ENCODE measurements around the gene FAM72C.
"Not testable (repeated sequence)": the region's sequence is repeated elsewhere in the genome, so short reads cannot be mapped to it uniquely, and the experiment has no call there.

FAM72C gene

GRCh38 chr1:144001077-144001476, 29.3 kb upstream of the FAM72C start:
- H3K4me3 ChIP-seq (ENCODE audit: low read length); H3K27ac ChIP-seq (ENCODE audit: low read length): not testable (repeated sequence)

GRCh38 chr1:143996020-143996419, 24.2 kb upstream of the FAM72C start:
- not testable (repeated sequence) for H3K4me3 ChIP-seq (ENCODE audit: low read length); H3K27ac ChIP-seq (ENCODE audit: low read length); H3K36me3 ChIP-seq (ENCODE audit: insufficient read depth, low read depth, low read length); H3K9me3 ChIP-seq (ENCODE audit: insufficient read depth, low read depth, low read length); H3K4me1 ChIP-seq (ENCODE audit: insufficient read depth, low read length); H3K9ac ChIP-seq (ENCODE audit: low read depth, low read length); H3K27me3 ChIP-seq (ENCODE audit: insufficient read depth, low read length)

More at GRCh38 chr1:144001077-144001476, 29.3 kb upstream of the FAM72C start:
- H3K27me3 ChIP-seq (ENCODE audit: insufficient read depth, low read length); H3K36me3 ChIP-seq (ENCODE audit: insufficient read depth, low read depth, low read length); H3K9ac ChIP-seq (ENCODE audit: low read depth, low read length); H3K9me3 ChIP-seq (ENCODE audit: insufficient read depth, low read depth, low read length); H3K4me1 ChIP-seq (ENCODE audit: insufficient read depth, low read length): not testable (repeated sequence)

GRCh38 chr1:143993301-143993907, 21.6 kb upstream of the FAM72C start:
- not testable (repeated sequence) for H3K4me3 ChIP-seq (ENCODE audit: low read length); H3K27ac ChIP-seq (ENCODE audit: low read length); H3K36me3 ChIP-seq (ENCODE audit: insufficient read depth, low read depth, low read length); H3K9me3 ChIP-seq (ENCODE audit: insufficient read depth, low read depth, low read length); H3K9ac ChIP-seq (ENCODE audit: low read depth, low read length); H3K27me3 ChIP-seq (ENCODE audit: insufficient read depth, low read length); H3K4me1 ChIP-seq (ENCODE audit: insufficient read depth, low read length)

GRCh38 chr1:143990699-143991098, 18.9 kb upstream of the FAM72C start:
- not testable (repeated sequence) for H3K4me1 ChIP-seq (ENCODE audit: insufficient read depth, low read length); H3K4me3 ChIP-seq (ENCODE audit: low read length); H3K9ac ChIP-seq (ENCODE audit: low read depth, low read length); H3K27me3 ChIP-seq (ENCODE audit: insufficient read depth, low read length); H3K9me3 ChIP-seq (ENCODE audit: insufficient read depth, low read depth, low read length); H3K36me3 ChIP-seq (ENCODE audit: insufficient read depth, low read depth, low read length); H3K27ac ChIP-seq (ENCODE audit: low read length)

DNA sequence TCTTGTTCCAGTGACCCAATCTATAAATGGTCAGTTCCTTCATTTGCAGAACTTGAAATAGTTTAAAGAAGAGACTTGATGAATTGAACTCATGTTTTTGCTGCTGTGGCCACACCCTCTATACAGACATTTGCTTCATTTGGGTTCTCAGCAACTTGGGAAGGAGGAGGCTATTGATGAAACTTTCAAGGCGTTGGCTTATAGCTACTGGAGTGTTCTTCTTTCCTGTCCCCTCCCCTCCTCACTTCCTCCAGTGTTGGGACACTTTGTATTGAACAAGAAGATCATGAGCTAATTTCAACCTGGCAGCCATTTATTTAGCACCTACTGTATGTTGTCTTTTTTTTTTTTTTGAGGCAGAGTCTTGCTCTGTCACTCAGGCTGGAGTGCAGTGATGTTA, 17.9 kb upstream of the FAM72C start:
- not testable (repeated sequence) for H3K4me3 ChIP-seq (ENCODE audit: low read length); H3K9me3 ChIP-seq (ENCODE audit: insufficient read depth, low read depth, low read length); H3K36me3 ChIP-seq (ENCODE audit: insufficient read depth, low read depth, low read length); H3K27ac ChIP-seq (ENCODE audit: low read length); H3K27me3 ChIP-seq (ENCODE audit: insufficient read depth, low read length); H3K9ac ChIP-seq (ENCODE audit: low read depth, low read length); H3K4me1 ChIP-seq (ENCODE audit: insufficient read depth, low read length)

DNA sequence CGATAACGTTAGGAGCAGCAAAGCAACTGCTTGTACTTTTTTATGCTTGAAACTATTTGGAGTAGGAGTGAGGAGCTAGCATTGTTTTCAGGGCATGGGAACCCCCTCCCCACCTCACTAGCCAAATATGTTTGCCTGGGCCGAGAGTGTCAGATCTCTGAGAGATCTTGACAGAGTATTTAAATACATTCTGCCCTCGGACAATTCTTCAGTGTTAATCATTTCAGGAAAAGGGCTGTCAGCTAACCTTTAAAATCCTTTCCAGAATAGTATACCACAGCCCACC, 17.6 kb upstream of the FAM72C start:
- not testable (repeated sequence) for H3K4me1 ChIP-seq (ENCODE audit: insufficient read depth, low read length); H3K27me3 ChIP-seq (ENCODE audit: insufficient read depth, low read length); H3K36me3 ChIP-seq (ENCODE audit: insufficient read depth, low read depth, low read length); H3K27ac ChIP-seq (ENCODE audit: low read length); H3K9me3 ChIP-seq (ENCODE audit: insufficient read depth, low read depth, low read length); H3K9ac ChIP-seq (ENCODE audit: low read depth, low read length); H3K4me3 ChIP-seq (ENCODE audit: low read length)

DNA sequence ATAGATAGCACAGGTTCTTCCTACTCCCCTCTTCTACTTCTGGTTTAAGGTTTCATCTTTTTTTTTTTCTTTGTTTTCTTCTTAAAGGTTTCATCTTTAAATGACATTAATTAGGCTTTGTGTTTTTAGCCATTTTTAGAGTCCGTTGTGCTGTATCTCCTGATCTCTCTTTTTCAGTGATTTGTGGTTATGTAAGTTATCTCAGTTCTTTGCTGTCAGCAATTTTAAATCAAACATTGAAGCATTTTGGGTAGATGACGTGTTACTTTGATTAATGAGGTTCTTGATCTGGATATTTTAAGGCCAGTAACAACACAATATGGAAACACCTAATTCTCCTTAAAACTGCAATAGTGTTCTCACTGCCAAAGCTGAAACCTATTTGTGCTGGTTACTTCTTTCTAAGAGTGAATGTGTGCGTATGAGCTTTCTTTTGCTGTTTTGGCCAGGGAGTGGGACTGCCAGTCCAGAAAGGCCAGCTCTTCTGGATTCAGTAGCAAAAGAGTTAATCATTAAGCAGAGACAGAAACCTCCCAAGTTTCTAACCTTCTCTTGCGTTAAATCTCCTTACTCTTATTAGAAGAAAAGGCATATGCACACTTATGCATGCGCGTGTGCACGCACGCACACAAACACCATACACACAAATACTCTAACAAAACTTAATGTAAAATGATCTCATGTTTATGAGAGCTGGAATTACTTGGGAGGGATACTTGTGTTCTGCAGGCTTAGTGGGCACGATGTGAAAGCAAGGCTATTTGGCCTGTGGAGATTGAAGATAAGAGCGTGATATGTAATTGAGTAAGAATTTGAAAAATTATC, 17.0 kb upstream of the FAM72C start:
- H3K4me1 ChIP-seq (ENCODE audit: insufficient read depth, low read length); H3K27ac ChIP-seq (ENCODE audit: low read length); H3K9ac ChIP-seq (ENCODE audit: low read depth, low read length); H3K9me3 ChIP-seq (ENCODE audit: insufficient read depth, low read depth, low read length); H3K27me3 ChIP-seq (ENCODE audit: insufficient read depth, low read length); H3K4me3 ChIP-seq (ENCODE audit: low read length); H3K36me3 ChIP-seq (ENCODE audit: insufficient read depth, low read depth, low read length): not testable (repeated sequence)

DNA sequence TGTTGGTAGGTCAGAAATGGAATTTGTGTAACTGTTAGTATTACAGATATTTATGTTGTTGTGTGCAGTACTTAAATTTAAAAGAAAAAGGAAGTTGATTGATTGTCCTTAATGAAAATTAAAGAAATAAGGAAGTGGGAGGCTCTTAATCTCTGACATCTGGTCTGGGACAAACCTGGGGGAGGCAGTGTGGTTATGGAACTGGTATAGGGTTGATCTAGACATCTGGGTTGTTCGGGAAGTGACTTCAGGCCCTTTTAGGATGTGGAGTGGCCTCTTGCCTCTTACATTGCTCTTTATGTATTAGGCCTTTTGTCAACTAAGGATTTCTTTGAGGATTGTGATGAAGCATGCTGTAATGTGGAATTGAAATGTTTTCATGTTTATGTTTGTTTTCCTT, 16.1 kb upstream of the FAM72C start:
- not testable (repeated sequence) for H3K27me3 ChIP-seq (ENCODE audit: insufficient read depth, low read length); H3K4me1 ChIP-seq (ENCODE audit: insufficient read depth, low read length); H3K27ac ChIP-seq (ENCODE audit: low read length); H3K4me3 ChIP-seq (ENCODE audit: low read length); H3K36me3 ChIP-seq (ENCODE audit: insufficient read depth, low read depth, low read length); H3K9ac ChIP-seq (ENCODE audit: low read depth, low read length); H3K9me3 ChIP-seq (ENCODE audit: insufficient read depth, low read depth, low read length)

DNA sequence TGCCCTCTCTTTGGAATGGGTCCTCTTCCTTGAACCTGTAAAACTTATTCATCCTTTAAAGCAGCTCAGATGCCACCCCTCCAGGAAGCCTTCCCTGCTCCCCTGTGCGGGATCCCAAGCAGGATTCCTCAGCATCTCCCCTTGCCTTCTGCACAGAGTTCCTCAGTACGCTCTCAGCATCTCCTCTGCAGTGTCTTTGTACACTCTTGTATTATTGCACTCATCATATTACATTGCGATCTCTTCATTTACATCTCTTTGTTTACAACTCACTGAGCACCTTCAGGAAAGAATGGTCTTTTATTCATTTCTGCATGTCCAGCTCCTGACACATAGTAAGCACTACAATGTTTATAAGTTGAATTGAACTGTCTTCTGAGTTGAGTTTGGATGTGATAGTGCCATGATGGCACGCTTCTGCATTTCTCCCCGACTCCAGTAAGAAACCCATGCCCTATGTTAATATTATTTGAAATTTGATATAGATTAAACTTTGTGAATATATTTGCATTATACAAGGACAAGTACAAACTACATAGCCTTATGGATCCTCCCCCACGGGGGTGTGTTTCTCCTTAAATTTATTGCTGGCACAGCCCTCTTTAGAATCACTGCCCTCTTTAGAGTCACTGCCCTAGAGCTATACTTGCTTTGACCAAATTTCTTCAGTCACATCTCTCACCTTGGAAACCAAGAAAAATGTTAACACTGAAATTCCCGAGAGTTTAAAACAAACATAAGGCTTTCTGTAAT, 13.1 kb upstream of the FAM72C start:
- H3K27ac ChIP-seq (ENCODE audit: low read length); H3K4me3 ChIP-seq (ENCODE audit: low read length); H3K36me3 ChIP-seq (ENCODE audit: insufficient read depth, low read depth, low read length); H3K9me3 ChIP-seq (ENCODE audit: insufficient read depth, low read depth, low read length); H3K4me1 ChIP-seq (ENCODE audit: insufficient read depth, low read length); H3K27me3 ChIP-seq (ENCODE audit: insufficient read depth, low read length); H3K9ac ChIP-seq (ENCODE audit: low read depth, low read length): not testable (repeated sequence)

- not testable (repeated sequence) for H3K9ac ChIP-seq (ENCODE audit: low read depth, low read length); H3K27ac ChIP-seq (ENCODE audit: low read length); H3K9me3 ChIP-seq (ENCODE audit: insufficient read depth, low read depth, low read length); H3K36me3 ChIP-seq (ENCODE audit: insufficient read depth, low read depth, low read length); H3K27me3 ChIP-seq (ENCODE audit: insufficient read depth, low read length); H3K4me1 ChIP-seq (ENCODE audit: insufficient read depth, low read length)
- H3K4me3 ChIP-seq (ENCODE audit: low read length), result peak overlapping the region; percentile 49; the same call in 1 of the 2 replicates
Observed at GRCh38 chr1:143974416-143974815, 2.6 kb upstream of the FAM72C start.

GRCh38 chr1:143973876-143974414, 2.2 kb upstream of the FAM72C start:
- not testable (repeated sequence) for H3K27ac ChIP-seq (ENCODE audit: low read length); H3K4me1 ChIP-seq (ENCODE audit: insufficient read depth, low read length); H3K9ac ChIP-seq (ENCODE audit: low read depth, low read length); H3K27me3 ChIP-seq (ENCODE audit: insufficient read depth, low read length); H3K9me3 ChIP-seq (ENCODE audit: insufficient read depth, low read depth, low read length); H3K36me3 ChIP-seq (ENCODE audit: insufficient read depth, low read depth, low read length); H3K4me3 ChIP-seq (ENCODE audit: low read length)

- not testable (repeated sequence) for H3K27me3 ChIP-seq (ENCODE audit: insufficient read depth, low read length); H3K27ac ChIP-seq (ENCODE audit: low read length); H3K36me3 ChIP-seq (ENCODE audit: insufficient read depth, low read depth, low read length); H3K4me1 ChIP-seq (ENCODE audit: insufficient read depth, low read length); H3K9me3 ChIP-seq (ENCODE audit: insufficient read depth, low read depth, low read length); H3K4me3 ChIP-seq (ENCODE audit: low read length); H3K9ac ChIP-seq (ENCODE audit: low read depth, low read length)
Observed at GRCh38 chr1:143972753-143973326, 1.1 kb upstream of the FAM72C start.

Data from iPS-20b (cell line).